GM19372 (cell line): ENCODE measurements around the gene CHTF18.

Source experiments
- ATAC-seq: cut with Tn5 transposase; IDR thresholded peaks from one replicate; pipeline ENCODE4 v1.9.1; 2021; ENCODE audit warnings: mild to moderate bottlenecking, low read depth, moderate library complexity; ENCODE audit not compliant: unreplicated experiment

The CHTF18 gene

DNA sequence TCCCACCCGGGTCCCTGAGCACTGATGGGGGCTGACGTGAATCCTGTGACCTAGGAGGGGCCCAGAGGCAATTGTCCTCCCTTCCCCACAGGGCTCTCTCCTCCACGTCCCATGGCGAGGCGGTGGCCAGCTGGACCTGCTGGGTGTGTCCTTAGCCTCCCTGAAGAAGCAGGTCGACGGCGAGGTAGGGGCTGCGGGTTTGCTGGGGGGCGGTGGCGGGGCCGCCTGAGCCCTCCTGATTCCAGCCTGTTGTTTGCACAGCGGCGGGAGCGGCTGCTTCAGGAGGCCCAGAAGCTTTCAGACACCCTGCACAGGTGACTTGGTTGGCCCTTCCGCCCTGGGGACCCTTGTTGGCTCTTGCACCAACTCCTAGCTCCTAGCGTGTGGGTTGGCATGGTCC lies 1.7 kb downstream of the CHTF18 start:
- no peak for ATAC-seq

DNA sequence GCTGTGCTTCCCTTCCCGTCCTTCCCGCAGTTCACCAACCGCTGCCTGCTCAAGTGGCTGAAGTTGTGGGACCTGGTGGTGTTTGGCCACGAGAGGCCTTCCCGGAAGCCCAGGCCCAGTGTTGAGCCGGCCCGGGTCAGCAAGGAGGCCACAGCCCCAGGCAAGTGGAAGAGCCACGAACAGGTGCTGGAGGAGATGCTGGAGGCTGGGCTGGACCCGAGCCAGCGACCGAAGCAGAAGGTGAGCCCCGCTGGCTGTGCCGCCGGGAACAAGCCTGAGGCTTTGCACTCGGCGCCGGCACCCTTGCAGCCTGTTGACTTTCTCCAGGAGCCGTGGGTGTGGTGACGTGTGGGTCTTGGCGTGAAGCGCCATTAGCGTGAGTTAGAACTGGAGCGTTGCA lies 2.7 kb downstream of the CHTF18 start:
- no peak for ATAC-seq

GRCh38 chr16:792221-792995 lies 4.0 kb downstream of the CHTF18 start:
- no peak for ATAC-seq

GRCh38 chr16:793414-793813 lies 5.0 kb downstream of the CHTF18 start:
- ATAC-seq: no peak

GRCh38 chr16:794091-794822 lies 5.8 kb downstream of the CHTF18 start:
- no peak for ATAC-seq

DNA sequence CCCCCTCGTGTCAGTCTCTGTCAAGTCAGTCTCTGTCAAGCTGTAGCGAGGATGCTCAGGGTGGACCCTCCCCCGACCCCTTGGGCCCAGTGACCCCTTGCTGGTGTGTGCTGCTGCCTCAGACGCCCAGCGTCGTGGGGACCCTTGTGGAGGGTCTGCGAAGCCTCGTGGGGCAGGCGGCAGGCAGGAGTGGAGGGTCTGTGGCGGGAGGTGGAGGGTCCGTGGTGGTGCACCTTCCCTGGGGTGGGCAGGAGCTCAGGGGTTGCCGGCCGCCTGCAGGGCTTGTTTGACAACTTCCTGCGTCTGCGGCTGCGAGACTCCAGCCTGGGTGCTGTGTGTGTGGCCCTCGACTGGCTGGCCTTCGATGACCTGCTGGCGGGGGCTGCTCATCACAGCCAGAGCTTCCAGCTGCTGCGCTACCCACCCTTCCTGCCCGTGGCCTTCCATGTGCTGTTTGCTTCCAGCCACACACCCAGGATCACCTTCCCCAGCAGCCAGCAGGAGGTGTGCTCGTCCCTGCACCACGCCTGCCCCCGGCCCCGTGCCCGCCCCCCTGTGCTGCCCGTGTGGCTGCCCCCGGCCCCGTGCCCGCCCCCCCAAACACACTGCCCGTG lies 6.5 kb downstream of the CHTF18 start:
- no peak for ATAC-seq

DNA sequence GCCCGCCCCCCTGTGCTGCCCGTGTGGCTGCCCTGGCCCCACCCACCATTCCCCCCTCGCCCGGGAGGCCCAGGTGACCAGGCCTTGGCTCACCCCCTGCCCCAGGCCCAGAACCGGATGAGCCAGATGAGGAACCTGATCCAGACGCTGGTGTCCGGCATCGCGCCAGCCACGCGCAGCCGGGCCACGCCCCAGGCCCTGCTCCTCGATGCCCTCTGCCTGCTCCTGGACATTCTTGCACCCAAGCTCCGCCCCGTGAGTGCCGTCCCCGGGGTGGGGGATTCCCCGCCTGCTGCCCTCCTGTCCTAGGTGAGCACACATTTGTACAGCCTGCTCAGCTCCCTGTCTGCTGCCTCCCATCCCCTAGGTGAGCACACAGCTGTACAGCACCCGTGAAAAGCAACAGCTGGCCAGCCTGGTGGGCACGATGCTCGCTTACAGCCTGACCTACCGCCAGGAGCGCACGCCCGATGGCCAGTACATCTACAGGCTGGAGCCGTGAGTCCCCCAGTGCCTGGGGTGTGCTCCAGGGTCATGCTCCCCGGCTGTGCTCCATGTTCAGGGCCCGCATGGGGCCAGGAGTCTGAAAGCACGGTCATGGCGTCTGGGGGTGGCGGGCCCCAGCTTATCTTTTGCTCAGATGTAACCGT lies 7.3 kb downstream of the CHTF18 start:
- ATAC-seq: no peak

DNA sequence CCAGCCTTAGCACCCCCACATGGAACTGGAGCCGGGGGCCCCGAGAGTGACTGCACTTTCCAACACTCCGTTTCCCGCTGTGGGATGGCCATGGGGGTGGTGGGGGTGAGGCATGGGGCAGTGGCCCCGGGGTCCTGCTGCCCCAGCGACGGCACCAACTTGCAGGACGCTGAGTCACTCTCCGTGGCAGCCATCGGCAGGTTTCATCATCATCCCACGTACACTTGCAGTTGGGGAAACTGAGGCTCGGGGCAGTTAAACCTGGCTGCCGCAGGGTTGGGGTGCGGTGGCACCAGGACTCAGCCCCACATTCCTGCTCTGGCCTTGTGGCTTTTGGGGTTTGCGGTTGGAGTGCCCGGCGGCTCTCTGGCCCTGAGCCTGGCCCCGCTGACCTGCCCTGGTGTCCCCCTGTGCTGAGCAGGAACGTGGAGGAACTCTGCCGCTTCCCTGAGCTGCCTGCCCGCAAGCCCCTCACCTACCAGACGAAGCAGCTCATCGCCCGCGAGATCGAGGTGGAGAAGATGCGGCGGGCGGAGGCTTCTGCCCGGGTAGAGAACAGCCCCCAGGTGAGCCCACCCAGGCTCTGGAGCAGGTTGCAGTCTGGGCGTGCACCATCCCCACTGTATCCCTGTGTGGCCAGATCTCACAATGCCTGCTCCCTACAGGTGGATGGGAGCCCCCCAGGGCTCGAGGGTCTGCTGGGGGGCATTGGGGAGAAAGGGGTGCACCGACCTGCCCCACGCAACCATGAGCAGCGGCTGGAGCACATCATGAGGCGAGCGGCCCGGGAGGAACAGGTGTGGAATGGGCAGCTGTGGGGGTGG lies 8.1 kb downstream of the CHTF18 start:
- ATAC-seq: no peak

DNA sequence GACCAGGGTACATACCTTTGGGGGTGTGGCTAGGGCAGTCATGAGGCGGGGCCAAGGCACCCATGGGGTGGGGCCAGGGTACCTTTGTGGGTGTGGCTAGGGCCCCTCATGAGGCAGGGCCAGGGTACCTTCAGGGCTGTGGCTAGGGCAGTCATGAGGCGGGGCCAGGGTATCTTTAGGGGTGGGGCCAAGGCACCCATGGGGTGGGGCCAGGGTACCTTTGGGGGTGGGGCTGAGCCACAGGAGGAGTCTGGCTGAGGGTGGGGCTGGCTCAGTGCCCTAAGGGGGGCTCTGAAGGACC lies 8.7 kb downstream of the CHTF18 start:
- ATAC-seq: no peak

- no peak for ATAC-seq
These were observed 9.3 kb downstream of the CHTF18 start for GRCh38 chr16:797686-798085.

DNA sequence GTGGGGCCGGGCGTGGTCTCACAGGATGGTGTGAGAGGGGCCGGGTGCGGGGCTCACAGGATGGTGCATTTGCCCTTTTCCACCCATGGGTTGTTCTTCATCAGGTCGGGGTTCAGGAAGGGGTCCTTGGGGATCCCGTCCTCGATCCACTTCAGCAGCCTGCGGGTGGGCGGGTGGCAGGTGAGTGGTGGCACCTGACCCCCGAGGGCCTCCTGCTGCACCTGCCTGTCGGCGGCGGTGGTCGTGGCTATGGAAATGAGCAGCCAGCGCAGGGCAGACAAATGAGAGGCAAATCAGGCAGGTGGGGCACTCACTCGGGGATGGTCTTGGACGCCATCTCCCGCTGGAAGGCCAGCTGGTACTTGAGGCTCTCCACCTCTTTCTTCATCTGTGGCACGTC lies 10.2 kb downstream of the CHTF18 start:
- ATAC-seq: no peak

DNA sequence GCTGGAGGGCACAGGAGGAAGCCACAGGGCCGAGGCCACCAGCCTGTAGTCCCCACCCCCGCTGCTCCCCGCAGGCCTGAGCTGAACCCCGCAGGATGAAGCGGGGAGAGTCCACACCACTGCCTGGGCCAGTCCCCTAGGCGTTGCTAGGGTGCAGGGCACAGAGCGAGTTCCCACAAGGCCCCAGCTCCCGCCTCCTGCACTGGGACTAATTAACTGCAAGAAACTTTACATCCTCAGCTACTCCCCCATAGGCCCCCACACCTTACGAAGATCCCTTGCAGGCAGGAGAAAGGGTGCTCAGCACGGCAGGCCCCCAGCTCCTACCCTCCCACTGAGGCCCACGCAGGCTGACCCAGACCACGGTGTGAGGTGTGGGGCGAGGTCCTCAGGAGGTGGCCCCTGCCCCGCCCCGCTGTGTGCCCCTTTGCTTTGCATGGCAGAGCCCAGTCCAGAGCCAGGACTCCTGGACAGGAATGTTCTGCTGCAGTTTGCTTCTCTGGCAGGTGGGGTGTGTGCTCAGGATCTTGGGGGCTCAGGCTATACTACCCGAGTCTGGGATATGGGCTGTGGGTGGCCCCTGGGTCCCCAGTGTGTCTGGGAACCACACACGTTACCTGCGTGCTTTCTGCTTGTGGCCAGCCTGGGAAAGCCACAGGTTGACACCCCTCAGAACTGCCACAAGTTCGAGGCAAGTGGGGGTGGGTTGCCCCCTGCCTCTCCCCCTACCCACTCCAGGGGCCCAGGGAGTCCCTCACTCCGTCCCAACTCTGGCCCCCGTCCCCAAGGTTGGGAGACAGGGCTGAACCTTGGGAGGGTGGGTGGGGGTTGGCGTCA lies 10.9 kb downstream of the CHTF18 start:
- ATAC-seq: no peak

DNA sequence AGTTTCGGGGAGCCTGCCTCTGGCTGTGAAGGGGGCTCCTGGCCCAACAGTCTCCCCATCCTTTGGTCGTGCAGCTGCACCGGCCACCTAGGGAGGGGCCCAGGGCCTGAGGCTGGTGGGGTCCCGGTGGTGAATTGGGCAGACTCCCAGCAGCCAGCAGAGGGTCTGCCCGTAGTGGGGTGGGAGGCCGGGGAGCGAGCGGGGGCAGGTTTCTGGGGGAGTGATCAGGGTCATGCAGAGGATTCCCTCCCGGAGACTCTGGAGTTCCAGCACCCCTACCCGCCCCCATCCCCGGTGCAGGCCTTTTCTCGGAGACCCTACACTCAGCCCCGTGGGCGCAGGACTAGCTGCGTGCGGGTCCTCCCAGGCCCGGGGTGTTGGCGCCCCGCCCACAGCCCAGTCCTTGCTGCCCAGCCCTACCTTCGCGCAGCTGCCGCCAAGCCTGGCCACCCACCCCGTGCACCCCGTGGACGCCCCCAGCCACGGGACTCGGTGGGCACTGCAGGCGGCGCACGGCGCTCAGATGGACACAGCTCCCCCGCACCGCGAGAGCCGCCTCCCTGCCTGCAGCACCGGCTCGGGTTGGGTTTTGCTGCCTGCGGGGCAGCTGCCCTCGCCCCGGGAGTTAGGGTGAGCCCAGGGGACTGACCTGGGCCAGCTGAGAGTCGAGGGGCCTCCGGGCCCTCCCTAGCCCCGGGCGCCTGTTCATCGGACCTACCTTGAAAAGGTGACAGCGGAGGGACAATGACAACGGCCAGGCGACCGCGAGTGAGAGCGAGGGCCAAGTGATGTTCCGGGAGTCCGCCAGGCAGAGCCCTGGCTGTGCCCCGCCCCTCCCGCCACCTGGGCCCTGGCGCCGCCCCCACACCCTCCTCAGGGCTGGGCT lies 11.8 kb downstream of the CHTF18 start, which contains the start of gene GNG13:
TSS of gene GNG13 (minus strand) at position 787 of the 886 bp plus-strand sequence. CDS start 1,657 bp downstream, outside the sequence.
- no peak for ATAC-seq

GRCh38 chr16:800834-801511 lies 12.6 kb downstream of the CHTF18 start:
- ATAC-seq: no peak

- ATAC-seq: no peak
These were observed 13.4 kb downstream of the CHTF18 start for GRCh38 chr16:801584-802363.

DNA sequence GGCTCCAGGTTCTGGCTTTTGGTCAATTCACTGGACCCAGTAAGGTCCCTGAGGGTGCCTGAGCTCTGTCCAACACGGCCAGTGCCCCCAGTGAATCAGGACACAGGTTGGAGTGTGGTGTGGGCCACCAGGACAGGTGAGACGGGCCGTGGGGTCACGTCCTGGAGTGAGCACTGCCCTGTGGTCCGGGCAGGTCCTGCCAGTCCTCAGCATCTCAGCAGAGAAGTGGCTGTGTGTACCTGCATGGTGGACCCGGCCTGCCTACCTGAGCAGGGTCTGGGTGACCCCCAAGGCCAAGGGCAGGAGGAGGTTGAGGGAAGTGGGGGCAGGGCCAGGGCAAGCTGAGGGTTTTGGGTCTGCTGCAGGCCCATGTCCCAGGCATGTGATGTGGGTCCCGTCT lies 14.0 kb downstream of the CHTF18 start:
- no peak for ATAC-seq
